Progenitor cell of endocrine pancreas (in vitro differentiated cells): ENCODE data around the gene TSPAN15. TPM values are rescaled to one million over a fixed set of nuclear protein-coding genes. Genes with fewer than 3 reads are reported as not detected.

ENCODE experiments used
- DNase-seq: peaks from one replicate; pipeline ENCODE4 v3.0.0; 2021; ENCODE audit warnings: low spot score; ENCODE audit not compliant: unreplicated experiment
- H3K27ac Mint-ChIP-seq: 2 replicates; pipeline ENCODE4 v1.8.0; 2021; ENCODE audit warnings: mild to moderate bottlenecking, moderate library complexity, mixed read lengths
- H3K27me3 Mint-ChIP-seq: 2 replicates; pipeline ENCODE4 v1.8.0; 2021; ENCODE audit warnings: mixed read lengths
- H3K36me3 Mint-ChIP-seq: 2 replicates; pipeline ENCODE4 v1.8.0; 2022; ENCODE audit warnings: mixed read lengths; ENCODE audit not compliant: insufficient read depth
- H3K4me1 Mint-ChIP-seq: 2 replicates; pipeline ENCODE4 v1.8.0; 2021; ENCODE audit warnings: low read depth, mixed read lengths
- H3K4me3 Mint-ChIP-seq: 2 replicates; pipeline ENCODE4 v1.8.0; 2021; ENCODE audit warnings: low read depth, mild to moderate bottlenecking, moderate library complexity, mixed read lengths
- H3K9me3 Mint-ChIP-seq: 2 replicates; pipeline ENCODE4 v1.8.0; 2021; ENCODE audit warnings: low read depth, mixed read lengths
- total RNA-seq: library from RNA; stranded (reverse); gene quantifications from 2 replicates; pipeline ENCODE4 v1.2.1, GENCODE V29; 2021
- TF ChIP-seq, protein P1 (sequence below): fragments of 200-600 bp; sonication (generic); IDR thresholded peaks from one replicate; pipeline ENCODE4 v1.5.0; 2021; ENCODE audit warnings: antibody characterized with exemption, mild to moderate bottlenecking; ENCODE audit not compliant: unreplicated experiment

Gene TSPAN15
- total RNA-seq, 1 donor from 2014 or later = 14.7 TPM

DNA sequence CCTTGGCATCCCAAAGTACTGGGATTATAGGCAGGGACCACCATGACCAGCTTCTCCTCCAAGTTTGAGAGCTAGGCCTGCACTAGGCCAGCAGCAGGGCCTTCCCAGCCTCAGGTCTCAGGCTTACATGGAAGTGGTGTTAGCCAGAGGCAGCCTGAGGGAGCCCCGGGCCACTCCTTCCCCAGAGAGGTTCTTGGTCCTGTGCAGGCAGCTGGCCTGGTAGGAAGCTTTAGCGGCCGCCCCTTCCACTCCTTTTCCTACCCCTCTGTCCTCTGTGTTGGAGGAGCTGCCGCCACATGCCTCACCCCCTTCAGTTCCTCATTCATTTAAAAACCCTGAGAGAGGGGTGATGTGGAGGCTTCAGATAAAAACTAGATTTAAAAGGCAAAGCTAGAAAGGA is 40.3 kb downstream of the TSPAN15 start:
- TF ChIP-seq, protein P1, sequence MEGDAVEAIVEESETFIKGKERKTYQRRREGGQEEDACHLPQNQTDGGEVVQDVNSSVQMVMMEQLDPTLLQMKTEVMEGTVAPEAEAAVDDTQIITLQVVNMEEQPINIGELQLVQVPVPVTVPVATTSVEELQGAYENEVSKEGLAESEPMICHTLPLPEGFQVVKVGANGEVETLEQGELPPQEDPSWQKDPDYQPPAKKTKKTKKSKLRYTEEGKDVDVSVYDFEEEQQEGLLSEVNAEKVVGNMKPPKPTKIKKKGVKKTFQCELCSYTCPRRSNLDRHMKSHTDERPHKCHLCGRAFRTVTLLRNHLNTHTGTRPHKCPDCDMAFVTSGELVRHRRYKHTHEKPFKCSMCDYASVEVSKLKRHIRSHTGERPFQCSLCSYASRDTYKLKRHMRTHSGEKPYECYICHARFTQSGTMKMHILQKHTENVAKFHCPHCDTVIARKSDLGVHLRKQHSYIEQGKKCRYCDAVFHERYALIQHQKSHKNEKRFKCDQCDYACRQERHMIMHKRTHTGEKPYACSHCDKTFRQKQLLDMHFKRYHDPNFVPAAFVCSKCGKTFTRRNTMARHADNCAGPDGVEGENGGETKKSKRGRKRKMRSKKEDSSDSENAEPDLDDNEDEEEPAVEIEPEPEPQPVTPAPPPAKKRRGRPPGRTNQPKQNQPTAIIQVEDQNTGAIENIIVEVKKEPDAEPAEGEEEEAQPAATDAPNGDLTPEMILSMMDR = no peak
- no peak for DNase-seq
- Mint-ChIP-seq H3K9me3 (peaks cover 12% of the 10 kb centered on the region), H3K36me3 (peaks cover 9% of the 10 kb centered on the region), H3K27ac (no peak overlapping the region), H3K4me1 (peaks cover 7% of the 10 kb centered on the region), H3K4me3 (no peak overlapping the region), H3K27me3 (no peaks in the 10 kb centered on the region)

- Mint-ChIP-seq H3K36me3 (peaks cover 9% of the 10 kb centered on the region), H3K4me1 (peaks cover 7% of the 10 kb centered on the region), H3K27ac (peak overlapping the region; percentile 45), H3K27me3 (no peaks in the 10 kb centered on the region), H3K4me3 (no peak overlapping the region), H3K9me3 (peaks cover 12% of the 10 kb centered on the region)
- TF ChIP-seq, protein P1 = no peak
- no peak for DNase-seq
Observed at GRCh38 chr10:69492091-69492745, 41.0 kb downstream of the TSPAN15 start.

DNA sequence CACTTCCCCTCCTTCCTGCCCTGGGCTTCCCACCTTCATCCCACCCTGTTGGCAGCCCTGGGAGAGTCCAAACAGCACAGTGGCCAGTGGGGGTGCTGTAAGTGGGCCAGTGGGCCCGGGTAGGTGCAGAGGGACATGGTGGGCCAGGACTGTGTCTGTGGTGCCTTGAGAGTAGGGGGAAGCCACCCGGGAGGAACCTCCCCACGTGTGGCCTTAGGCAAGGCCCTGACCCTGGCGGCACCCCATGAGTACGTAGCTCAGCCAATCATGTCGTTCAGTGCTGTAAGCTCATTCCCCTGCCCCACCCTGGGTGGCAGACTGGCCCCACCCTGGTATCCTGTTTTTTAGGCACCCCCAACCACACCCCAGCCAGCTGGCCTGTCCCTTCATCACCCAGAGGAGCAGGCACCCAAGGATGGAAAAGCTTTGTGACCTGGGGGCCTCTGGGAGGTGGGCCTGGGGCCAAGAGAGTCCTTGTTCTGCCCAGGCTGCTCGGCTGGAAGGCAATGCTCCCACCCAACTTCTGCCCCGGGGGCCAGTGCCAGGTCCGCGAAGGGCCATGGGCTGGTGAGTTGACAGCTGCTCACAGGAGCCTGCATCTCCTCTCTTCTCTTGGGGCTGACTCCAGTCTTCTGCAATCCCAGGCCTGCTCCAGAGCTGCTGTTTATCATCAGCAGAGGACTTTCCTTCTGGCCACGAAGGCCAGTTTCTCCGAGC is 41.6 kb downstream of the TSPAN15 start:
- DNase-seq = no peak
- Mint-ChIP-seq H3K9me3 (peaks cover 9% of the 10 kb centered on the region), H3K36me3 (peaks cover 7% of the 10 kb centered on the region), H3K4me1 (peaks cover 7% of the 10 kb centered on the region), H3K4me3 (no peak overlapping the region), H3K27me3 (no peaks in the 10 kb centered on the region), H3K27ac (no peak overlapping the region)
- TF ChIP-seq, protein P1 = no peak

DNA sequence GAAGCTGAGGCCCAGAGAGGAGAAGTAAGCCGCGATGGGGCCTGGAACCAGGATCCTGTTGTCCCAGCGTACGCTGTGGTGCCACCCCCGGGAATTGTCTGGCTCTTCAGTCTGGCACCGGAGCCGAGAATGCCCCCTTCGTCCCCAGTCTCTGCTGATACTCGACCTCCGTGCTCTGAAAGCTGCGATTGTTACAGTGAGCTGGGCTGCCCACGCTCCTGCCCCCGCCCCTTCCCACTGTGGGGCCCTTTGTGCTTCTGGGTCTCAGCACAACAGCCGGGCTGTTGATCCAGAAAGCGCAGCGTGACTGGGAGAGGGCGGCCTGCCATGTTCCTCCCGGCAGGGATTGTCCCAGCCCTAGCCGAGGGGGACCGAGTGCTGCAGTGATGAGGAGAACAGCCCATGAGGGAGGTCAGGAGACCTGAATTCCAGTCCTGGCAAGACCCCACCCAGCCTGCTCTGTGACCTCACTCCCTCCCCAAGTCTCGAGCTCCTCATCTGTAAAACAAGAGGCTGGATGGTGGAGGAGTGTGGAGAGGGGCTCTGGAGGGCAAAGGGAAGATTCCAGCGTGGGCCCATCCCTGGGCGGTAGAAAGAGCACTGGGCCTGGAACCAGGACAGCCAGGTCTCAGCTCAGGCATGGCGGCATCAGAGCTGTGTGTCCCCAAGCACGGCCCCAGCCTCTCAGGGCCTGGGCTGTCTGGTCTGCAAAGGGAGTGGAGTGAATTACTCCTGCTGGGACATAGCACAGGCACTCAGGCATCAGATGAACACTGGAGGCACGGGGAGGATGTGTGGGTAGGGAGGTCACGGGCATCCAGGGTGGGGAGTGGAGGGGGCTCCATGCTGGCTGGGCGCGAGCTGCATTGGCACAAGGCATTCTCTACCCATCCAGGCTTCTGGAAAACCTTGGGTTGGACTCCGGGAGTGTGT is 43.6 kb downstream of the TSPAN15 start:
- no peak for DNase-seq
- TF ChIP-seq, protein P1 = no peak
- Mint-ChIP-seq H3K9me3 (no peaks in the 10 kb centered on the region), H3K27ac (peak overlapping the region; percentile 69), H3K4me1 (peaks cover 7% of the 10 kb centered on the region), H3K36me3 (no peaks in the 10 kb centered on the region), H3K27me3 (no peaks in the 10 kb centered on the region), H3K4me3 (no peak overlapping the region)

GRCh38 chr10:69495666-69496065 is 44.4 kb downstream of the TSPAN15 start:
- no peak overlapping the region for H3K27ac Mint-ChIP-seq
- no peaks in the 10 kb centered on the region for H3K36me3 Mint-ChIP-seq
- peaks cover 11% of the 10 kb centered on the region for H3K4me1 Mint-ChIP-seq
- TF ChIP-seq, protein P1 = no peak
- H3K4me3 Mint-ChIP-seq = no peak overlapping the region
- no peaks in the 10 kb centered on the region for H3K27me3 Mint-ChIP-seq
- H3K9me3 Mint-ChIP-seq = no peaks in the 10 kb centered on the region
- no peak for DNase-seq
